Choroid plexus epithelial cell (primary cell): ENCODE measurements around the gene ATP1A2.

Experiments used
- DNase-seq: peaks from one replicate; pipeline ENCODE4 v3.0.0-alpha.2; 2010; ENCODE audit warnings: low read depth
- H3K4me3 ChIP-seq: 2 replicates; pipeline ENCODE4 v1.5.1; 2011; ENCODE audit warnings: low read depth, mild to moderate bottlenecking, control low read depth, low read length, moderate library complexity
- TF ChIP-seq, protein P1 (sequence below): conservative IDR thresholded peaks from 2 replicates; pipeline ENCODE4 v1.5.1; 2011; ENCODE audit warnings: low read depth, mild to moderate bottlenecking, control low read depth, inconsistent platforms, low read length, moderate library complexity

The ATP1A2 gene

GRCh38 chr1:160101037-160101716 lies 14.4 kb upstream of the ATP1A2 start:
- H3K4me3 ChIP-seq, result no peak overlapping the region
- TF ChIP-seq, protein P1, sequence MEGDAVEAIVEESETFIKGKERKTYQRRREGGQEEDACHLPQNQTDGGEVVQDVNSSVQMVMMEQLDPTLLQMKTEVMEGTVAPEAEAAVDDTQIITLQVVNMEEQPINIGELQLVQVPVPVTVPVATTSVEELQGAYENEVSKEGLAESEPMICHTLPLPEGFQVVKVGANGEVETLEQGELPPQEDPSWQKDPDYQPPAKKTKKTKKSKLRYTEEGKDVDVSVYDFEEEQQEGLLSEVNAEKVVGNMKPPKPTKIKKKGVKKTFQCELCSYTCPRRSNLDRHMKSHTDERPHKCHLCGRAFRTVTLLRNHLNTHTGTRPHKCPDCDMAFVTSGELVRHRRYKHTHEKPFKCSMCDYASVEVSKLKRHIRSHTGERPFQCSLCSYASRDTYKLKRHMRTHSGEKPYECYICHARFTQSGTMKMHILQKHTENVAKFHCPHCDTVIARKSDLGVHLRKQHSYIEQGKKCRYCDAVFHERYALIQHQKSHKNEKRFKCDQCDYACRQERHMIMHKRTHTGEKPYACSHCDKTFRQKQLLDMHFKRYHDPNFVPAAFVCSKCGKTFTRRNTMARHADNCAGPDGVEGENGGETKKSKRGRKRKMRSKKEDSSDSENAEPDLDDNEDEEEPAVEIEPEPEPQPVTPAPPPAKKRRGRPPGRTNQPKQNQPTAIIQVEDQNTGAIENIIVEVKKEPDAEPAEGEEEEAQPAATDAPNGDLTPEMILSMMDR, result peak; percentile 91

GRCh38 chr1:160101717-160102522 lies 13.6 kb upstream of the ATP1A2 start:
- H3K4me3 ChIP-seq, result no peak overlapping the region
- TF ChIP-seq, protein P1, result no peak
- DNase-seq, result peak; percentile 59

More at GRCh38 chr1:160101037-160101716, 14.4 kb upstream of the ATP1A2 start:
- DNase-seq, result peak; percentile 69

DNA sequence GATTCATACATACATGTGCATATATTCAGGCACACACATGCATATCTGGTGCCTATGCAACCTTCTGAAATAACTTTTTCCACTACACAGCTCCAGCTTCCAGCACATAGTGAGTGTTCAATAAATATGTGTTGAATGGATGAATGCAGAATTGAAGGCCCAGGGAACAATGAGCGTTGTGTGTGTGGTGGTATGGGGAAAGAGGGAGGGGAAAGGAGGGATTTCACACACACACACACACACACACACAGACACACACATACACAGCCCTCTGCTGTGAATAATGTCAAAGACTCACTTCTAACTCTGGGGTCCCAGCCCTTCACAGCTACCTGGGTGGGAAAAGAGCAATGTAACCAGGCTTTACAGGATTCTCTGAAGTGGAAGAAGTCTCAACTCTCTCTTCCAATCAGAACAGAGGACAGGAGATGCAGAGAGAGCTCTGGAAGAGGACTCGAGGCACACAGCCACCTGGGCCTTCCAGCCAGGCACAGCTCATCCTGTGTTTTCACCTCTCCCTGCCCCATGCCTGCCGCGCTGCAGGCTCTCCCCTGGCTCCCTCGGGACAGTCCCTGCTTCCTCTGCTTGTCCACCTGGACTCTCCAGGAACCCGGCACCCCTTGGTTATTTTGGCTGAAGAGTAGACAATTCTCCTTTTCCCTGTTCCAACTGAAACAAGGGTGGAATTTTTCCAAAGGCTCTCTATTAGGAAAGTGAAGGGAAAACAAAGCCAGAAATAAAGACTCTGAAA lies 11.7 kb upstream of the ATP1A2 start:
- no peak for DNase-seq
- TF ChIP-seq, protein P1, result no peak
- no peak overlapping the region for H3K4me3 ChIP-seq

DNA sequence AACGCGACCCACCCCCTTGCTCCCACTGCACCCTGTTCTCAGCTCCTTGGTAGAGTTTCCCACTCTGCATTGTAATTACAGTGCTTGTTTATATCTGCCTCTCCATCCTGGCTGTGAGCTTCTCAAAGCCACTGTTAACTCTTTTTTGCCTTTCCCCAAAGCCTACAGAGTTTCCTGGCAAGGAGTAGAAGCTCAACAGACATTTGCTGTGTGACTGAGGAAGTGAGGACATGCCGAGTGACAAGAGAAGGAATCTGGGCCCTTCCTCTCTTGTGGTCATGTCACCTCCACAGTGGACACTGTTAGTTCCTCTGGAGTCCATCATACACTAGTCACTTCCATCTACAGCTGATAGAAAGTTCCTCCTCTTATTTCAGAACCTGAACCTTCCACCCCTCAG lies 11.1 kb upstream of the ATP1A2 start:
- TF ChIP-seq, protein P1, result no peak
- no peak overlapping the region for H3K4me3 ChIP-seq
- DNase-seq, result no peak

GRCh38 chr1:160105155-160105554 lies 10.4 kb upstream of the ATP1A2 start:
- no peak for DNase-seq
- TF ChIP-seq, protein P1, result no peak
- H3K4me3 ChIP-seq, result no peak overlapping the region

DNA sequence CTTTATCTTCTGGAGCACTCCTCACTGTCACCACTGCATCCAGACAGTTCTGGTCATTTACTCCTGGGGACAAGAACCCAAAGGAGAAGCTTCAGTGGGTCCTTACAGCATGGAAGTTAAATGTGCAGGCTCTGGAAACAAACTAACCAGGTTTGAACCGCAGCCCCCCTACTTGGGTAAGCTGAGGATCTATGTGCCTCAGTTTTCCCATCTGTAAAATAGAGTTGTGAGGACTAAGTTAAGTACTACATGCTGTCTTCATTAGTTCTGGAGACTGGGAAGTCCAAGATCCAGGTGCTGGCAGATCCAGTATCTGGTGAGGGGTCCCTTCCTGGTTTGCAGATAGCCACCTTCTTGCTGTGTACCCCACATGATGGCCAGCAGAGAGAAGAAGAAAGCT lies 8.0 kb upstream of the ATP1A2 start:
- DNase-seq, result no peak
- TF ChIP-seq, protein P1, result no peak

More for the DNA sequence above, 8.0 kb upstream of the ATP1A2 start:
- H3K4me3 ChIP-seq, result no peak overlapping the region
